Non-pigmented ciliary epithelial cell (primary cell): ENCODE data around the gene SH3D19.
"Not testable (repeated sequence)": the region's sequence is repeated elsewhere in the genome, so short reads cannot be mapped to it uniquely, and the experiment has no call there.

ENCODE experiments used
- DNase-seq: peaks from one replicate; pipeline ENCODE4 v3.0.0-alpha.2; 2010; ENCODE audit warnings: low read depth

SH3D19 gene

GRCh38 chr4:151150821-151151580 lies 174.4 kb downstream of the SH3D19 start:
- DNase-seq: no peak

- no peak for DNase-seq
These were observed 177.1 kb downstream of the SH3D19 start for GRCh38 chr4:151148261-151148660.

DNA sequence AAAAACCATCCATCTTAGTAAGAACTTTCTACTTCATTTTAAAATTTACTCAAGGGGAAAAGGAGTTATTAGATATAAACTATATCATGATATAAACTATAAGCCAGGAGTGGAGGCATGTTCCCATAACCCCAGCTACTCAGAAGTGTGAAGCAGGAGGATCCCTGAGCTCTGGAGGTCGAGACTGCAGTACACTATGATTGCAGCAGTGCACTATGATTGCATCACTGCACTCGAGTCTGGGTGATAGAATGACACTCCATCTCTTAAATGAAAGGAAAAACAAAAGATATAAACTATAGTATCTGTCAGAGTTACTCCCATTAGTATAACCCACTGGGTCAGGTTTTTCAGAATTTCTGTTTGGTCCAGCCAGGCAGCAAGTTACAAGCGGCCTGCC lies 178.4 kb downstream of the SH3D19 start:
- no peak for DNase-seq

DNA sequence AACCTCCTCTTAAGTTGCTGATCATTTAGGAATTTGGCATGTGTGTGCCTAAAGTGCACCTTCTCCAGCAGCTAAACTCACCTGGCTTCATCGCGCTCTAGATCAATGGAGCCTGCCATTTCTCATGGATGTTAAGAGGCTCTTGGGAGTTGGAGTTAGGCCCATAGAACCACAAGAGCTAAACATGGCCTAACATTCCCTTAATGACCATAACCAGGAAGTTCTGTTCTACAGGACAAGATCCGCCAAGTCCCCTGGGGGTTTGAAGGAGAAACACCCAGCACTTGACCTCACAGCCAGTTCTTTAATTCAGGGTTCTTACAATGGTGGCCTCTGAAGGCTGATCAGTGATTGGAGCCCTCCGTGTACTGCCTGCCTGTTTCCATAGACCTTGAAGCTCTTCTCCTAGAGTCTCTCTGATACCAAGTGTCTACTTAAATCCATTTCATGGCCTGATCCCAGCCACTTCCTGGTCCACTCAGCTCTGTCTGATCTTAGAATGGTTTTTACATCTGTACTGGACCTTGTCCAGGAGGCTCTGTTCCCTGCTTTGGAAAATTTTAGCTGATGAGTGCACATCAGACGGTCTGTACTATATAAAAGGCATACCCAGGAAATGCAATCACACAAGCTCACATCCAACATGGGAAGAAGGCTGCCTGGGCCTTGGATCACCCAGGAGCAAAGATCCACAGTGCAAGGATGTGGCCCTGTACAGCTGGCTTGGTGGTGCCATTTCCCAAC lies 180.9 kb downstream of the SH3D19 start:
- no peak for DNase-seq

GRCh38 chr4:151143811-151144210 lies 181.6 kb downstream of the SH3D19 start:
- no peak for DNase-seq

- no peak for DNase-seq
These were observed 182.2 kb downstream of the SH3D19 start for GRCh38 chr4:151143162-151143561.

- DNase-seq: no peak
These were observed 182.6 kb downstream of the SH3D19 start for GRCh38 chr4:151142758-151143157.

DNA sequence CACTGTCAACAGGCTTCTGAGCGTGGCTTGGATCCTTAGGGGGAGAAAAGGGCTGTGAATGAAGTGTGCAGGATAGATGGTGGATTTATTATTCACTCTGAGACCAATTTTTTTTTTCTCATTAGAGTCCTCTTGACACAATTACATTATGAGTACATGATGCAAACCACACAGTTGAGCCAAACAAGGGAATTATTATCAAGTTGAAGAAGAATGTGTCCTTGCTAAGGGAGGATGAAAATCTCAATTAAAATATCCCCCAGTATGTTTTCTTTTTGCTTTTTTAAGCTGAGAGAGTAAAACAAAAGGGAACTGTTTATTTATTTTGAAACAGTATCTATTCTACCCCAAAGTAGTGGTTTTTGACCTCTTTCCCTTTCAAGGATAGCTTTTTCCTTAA lies 185.6 kb downstream of the SH3D19 start:
- no peak for DNase-seq

DNA sequence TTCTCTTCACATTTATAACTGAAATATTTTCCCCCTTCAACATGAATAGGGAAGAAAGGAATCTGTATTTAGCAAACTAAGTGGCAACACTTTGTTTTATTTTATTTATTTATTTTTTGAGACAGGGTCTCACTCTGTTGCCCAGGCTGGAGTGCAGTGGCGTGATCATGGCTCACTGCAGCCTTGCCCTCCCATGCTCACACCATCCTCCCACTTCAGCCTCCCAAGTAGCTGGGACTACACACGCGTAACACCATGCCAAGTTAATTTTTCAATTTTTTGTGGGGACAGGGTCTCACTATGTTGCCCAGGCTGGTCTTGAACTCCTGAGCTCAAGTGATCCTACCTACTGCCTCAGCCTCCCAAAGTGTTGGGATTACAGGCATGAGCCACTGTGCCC lies 189.4 kb downstream of the SH3D19 start:
- DNase-seq: not testable (repeated sequence)

DNA sequence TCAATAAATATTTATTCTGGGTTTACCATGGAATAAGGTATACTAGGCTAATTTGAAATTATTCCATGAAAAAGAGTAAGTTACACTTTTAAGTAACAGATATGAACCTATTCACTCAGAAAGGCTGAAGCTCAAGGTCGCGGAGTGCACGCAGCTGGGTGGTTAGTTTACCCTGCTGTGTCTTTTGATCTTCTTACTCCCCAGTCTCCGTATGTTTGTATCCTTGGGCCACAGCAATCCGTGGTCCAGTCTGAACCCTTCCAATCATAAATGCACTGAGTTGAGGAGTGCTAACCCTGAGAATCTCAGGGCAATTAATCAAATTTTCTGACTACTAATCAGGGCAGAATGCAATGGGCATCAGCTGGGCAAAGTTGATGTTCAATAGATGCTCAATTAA lies 192.1 kb downstream of the SH3D19 start:
- DNase-seq: no peak

GRCh38 chr4:151129796-151130195 lies 195.6 kb downstream of the SH3D19 start:
- no peak for DNase-seq

DNA sequence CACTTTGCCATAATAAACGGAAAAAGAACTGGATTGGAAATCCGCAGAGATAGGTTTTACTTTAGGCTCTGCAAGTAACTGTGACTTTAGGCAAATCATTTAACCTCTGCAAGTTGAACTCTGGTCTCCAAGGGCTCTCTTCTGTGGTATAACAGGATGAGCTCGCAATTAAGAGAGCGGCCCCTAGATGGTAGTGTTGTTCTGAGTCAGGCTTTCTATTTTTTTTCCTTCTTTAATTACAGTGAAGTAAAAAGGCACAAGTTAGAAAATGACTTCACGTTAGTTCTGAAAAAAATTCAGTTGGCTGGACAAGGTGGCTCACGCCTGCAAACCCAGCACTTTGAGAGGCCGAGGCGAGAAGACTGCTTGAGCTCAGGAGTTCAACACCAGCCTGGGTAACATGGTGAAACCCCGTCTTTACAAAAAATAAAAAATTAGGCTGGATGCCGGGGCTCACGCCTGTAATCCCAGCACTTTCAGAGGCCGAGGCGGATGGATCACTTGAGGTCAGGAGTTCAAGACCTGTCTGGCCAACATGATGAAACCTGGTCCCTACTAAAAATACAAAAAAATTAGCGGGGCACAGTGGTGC lies 207.9 kb downstream of the SH3D19 start:
- peak; percentile 23 for DNase-seq

DNA sequence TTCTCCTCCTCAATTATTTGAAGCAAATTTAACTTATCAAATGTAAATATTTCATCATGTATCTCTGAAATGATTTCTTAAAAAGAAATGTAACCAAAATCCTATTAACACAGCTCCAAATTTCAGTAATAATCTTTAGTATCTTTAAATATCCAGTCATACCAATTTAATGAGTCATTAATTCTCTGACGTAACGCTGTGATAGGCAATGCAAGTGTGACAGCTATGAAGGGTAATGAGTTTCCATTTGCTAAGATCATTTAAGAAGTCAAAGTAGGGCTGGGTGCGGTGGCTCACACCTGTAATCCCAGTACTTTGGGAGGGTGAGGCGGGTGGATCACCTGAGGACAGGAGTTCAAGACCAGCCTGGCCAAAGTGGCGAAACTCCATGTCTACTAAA lies 210.4 kb downstream of the SH3D19 start:
- DNase-seq: peak; percentile 11

GRCh38 chr4:151114338-151114737 lies 211.1 kb downstream of the SH3D19 start:
- DNase-seq: no peak

DNA sequence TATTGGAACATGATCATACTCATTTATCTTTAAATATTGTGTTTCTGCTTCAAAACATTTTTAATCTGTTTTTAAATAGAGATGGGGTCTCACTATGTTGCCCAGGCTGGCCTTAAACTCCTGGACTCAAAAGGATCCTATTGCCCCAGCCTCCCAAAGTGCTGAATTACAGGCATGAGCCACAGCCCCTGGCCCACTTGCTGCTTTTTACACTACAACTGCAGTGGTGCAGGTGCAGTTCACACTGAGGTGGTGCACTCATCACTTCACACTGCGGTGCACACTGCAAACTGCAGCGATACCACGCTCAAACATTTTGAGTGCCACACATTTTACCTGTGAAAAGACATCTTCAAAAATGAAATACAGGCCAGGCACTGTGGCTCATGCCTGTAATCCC lies 215.2 kb downstream of the SH3D19 start:
- no peak for DNase-seq

GRCh38 chr4:151107063-151107462 lies 218.3 kb downstream of the SH3D19 start:
- DNase-seq: no peak

- DNase-seq: no peak
These were observed 219.9 kb downstream of the SH3D19 start for GRCh38 chr4:151105454-151106032.

DNA sequence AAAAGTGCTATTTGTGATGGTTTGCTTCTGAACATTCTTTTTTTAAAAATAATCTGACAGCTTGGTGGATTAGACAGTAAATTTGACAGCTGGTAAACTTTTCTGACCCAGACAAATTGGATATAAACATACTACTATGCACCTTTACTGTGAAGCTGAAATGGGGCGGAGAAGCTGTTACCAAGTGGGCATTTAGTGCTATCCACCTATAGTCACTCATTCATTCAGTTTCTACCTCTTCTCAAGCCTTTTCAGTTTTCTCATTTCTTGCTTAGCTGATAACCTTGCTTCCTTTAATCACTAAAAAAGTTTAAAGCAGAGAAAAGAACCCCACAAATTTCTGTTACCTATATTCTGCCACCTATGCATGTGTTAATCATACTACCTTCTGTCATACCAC lies 220.8 kb downstream of the SH3D19 start:
- DNase-seq: no peak

- DNase-seq: no peak
These were observed 221.6 kb downstream of the SH3D19 start for GRCh38 chr4:151103758-151104157.

- DNase-seq: no peak
These were observed 224.9 kb downstream of the SH3D19 start for GRCh38 chr4:151100531-151100930.

DNA sequence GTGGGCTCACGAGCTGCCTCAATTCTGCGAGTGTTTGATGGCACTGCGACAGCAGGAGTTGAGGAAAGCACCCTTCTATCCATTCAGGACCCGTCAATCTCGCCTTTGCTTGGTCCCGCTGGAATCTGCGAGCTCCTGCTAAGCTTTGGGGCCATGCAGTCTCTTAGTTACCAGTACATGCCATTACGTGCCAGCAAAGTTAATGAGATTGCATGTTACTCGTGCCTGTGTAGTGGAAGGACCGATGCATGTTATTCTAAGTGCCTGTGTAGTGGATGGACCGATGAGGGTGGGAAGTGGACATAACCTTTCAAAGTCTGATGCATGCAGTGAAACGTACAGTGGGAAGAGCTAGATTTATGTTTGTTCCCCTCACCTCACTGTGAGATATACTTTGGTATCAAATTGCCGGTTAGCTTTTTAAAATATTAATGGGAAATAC lies 225.4 kb downstream of the SH3D19 start:
- no peak for DNase-seq

- peak; percentile 92 for DNase-seq
These were observed 226.0 kb downstream of the SH3D19 start, which contains the start of gene RPS3A for GRCh38 chr4:151099229-151099975. Gene RPS3A, plus strand, starts transcription at chr4:151099628. Its CDS starts 25 bp downstream, at chr4:151099653.
